Naive B cell (primary cell): ENCODE data around the gene XKRX. TPM values are rescaled to one million over a fixed set of nuclear protein-coding genes. Genes with fewer than 3 reads are reported as not detected.
A peak's percentile ranks its signal among the peaks of the same experiment; 100 is the strongest.

ENCODE experiments used
- ATAC-seq, 2 donors: fragments of 150-1000 bp; cut with Tn5 transposase; 2 replicates each; pipeline ENCODE4 v1.10.0; 2021; ENCODE audit warnings: low read depth in 2 of 2, mild to moderate bottlenecking in 2 of 2, moderate library complexity in 2 of 2
- DNase-seq: peaks from one replicate; pipeline ENCODE4 v3.0.0; 2022
- H3K27ac Mint-ChIP-seq, 6 donors: one replicate each; pipeline ENCODE4 v1.8.0; 2020 to 2022; ENCODE audit warnings: mild to moderate bottlenecking in 6 of 6, mixed read lengths in 6 of 6, moderate library complexity in 5 of 6, inconsistent platforms in 2 of 6
- H3K27me3 Mint-ChIP-seq, 3 donors: one replicate each; pipeline ENCODE4 v1.8.0; 2021 to 2022; ENCODE audit warnings: mixed read lengths in 3 of 3, mild to moderate bottlenecking in 1 of 3
- H3K36me3 Mint-ChIP-seq, 2 donors: one replicate each; pipeline ENCODE4 v1.8.0; 2020 to 2022; ENCODE audit warnings: mixed read lengths in 2 of 2, inconsistent platforms in 1 of 2, mild to moderate bottlenecking in 1 of 2
- H3K4me1 Mint-ChIP-seq, 3 donors: one replicate each; pipeline ENCODE4 v1.8.0; 2020 to 2022; ENCODE audit warnings: mixed read lengths in 3 of 3, inconsistent platforms in 1 of 3, mild to moderate bottlenecking in 1 of 3, moderate library complexity in 1 of 3
- H3K4me3 Mint-ChIP-seq, 8 donors: one replicate each; pipeline ENCODE4 v1.8.0; 2020 to 2022; ENCODE audit warnings: mild to moderate bottlenecking in 8 of 8, mixed read lengths in 8 of 8, moderate library complexity in 8 of 8, inconsistent platforms in 2 of 8
- H3K9me3 Mint-ChIP-seq, 7 donors: one replicate each; pipeline ENCODE4 v1.8.0; 2020 to 2022; ENCODE audit warnings: mixed read lengths in 7 of 7, mild to moderate bottlenecking in 5 of 7, inconsistent platforms in 2 of 7, moderate library complexity in 1 of 7
- polyA plus RNA-seq, 6 donors: library from polyadenylated mRNA; unstranded; fragments of 300-500 nt; fragmentation: Illumina TruSeq; gene quantifications; one replicate each; pipeline ENCODE4 v1.2.3, GENCODE V29; 2021; ENCODE audit warnings: low read depth in 6 of 6

Gene XKRX
- polyA plus RNA-seq, 6 donors from 2014 or later: 1.5 to 2.8 (median 2.3) TPM

- peaks cover 4 to 20% (median 10%) of the 10 kb centered on the region in 7 donors for H3K9me3 Mint-ChIP-seq
- ATAC-seq (peak; percentile 26 to 27), DNase-seq (peak; percentile 6)
- no peaks in the 10 kb centered on the region for H3K27me3 Mint-ChIP-seq
- peaks cover 0 to 15% of the 10 kb centered on the region in 2 donors for H3K36me3 Mint-ChIP-seq
- H3K4me1 Mint-ChIP-seq: peaks cover 25 to 34% (median 29%) of the 10 kb centered on the region in 3 donors
- H3K4me3 Mint-ChIP-seq: peak overlapping the region in 5 of 8 donors; percentile 42 to 67 (median 52)
- peak overlapping the region; percentile 27 to 88 (median 68) for H3K27ac Mint-ChIP-seq
Measured at GRCh38 chrX:100931925-100932285, 3.2 kb upstream of the XKRX start.

GRCh38 chrX:100931218-100931924, 2.7 kb upstream of the XKRX start:
- Mint-ChIP-seq H3K4me3 (peak overlapping the region; percentile 42 to 78 (median 66)), H3K27me3 (no peaks in the 10 kb centered on the region), H3K9me3 (peaks cover 4 to 20% (median 10%) of the 10 kb centered on the region in 7 donors), H3K36me3 (peaks cover 0 to 15% of the 10 kb centered on the region in 2 donors), H3K4me1 (peaks cover 29 to 36% (median 30%) of the 10 kb centered on the region in 3 donors), H3K27ac (peak overlapping the region; percentile 27 to 95 (median 84))
- ATAC-seq (peak; percentile 42 to 48), DNase-seq (peak; percentile 14)

- Mint-ChIP-seq H3K4me1 (peaks cover 24 to 34% (median 33%) of the 10 kb centered on the region in 3 donors), H3K4me3 (peak overlapping the region in 7 of 8 donors; percentile 5 to 94 (median 62)), H3K27ac (no peak overlapping the region), H3K27me3 (no peaks in the 10 kb centered on the region), H3K9me3 (peaks cover 4 to 10% (median 4%) of the 10 kb centered on the region in 7 donors), H3K36me3 (peaks cover 0 to 6% of the 10 kb centered on the region in 2 donors)
- DNase-seq (no peak), ATAC-seq (no peak)
Measured at GRCh38 chrX:100926453-100926852, 2.3 kb downstream of the XKRX start.

GRCh38 chrX:100924375-100924774, 4.3 kb downstream of the XKRX start:
- Mint-ChIP-seq H3K27me3 (no peaks in the 10 kb centered on the region), H3K9me3 (peaks cover 0 to 2% (median 0%) of the 10 kb centered on the region in 7 donors), H3K4me3 (no peak overlapping the region), H3K4me1 (peaks cover 14 to 20% (median 20%) of the 10 kb centered on the region in 3 donors), H3K36me3 (no peaks in the 10 kb centered on the region), H3K27ac (peak overlapping the region in 1 of 6 donors; percentile 8)
- DNase-seq (no peak), ATAC-seq (no peak)

DNA sequence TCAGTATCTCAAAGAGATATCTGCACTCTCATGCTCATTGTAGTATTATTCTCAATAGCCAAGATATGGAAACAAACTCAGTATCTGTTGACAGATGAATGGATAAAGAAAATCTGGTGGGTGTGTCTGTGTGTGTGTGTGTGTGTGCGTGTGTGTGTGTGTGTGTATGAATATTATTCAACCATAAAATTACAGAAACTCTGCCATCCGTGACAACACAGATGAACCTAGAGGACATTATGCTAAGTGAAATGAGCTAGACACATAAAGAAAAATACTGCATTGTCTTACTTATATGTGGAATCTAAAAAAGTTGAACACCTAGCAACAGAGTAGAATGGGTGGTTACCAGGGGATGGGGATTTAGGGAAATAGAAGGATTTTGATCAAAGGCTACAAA, 13.2 kb downstream of the XKRX start:
- peak overlapping the region in 2 of 6 donors; percentile 3 to 45 for H3K27ac Mint-ChIP-seq
- H3K27me3 Mint-ChIP-seq: no peaks in the 10 kb centered on the region
- H3K4me3 Mint-ChIP-seq: peak overlapping the region in 1 of 8 donors; percentile 25
- DNase-seq (no peak), ATAC-seq (no peak)
- H3K36me3 Mint-ChIP-seq: peaks cover 3 to 14% of the 10 kb centered on the region in 2 donors
- peaks cover 0 to 2% (median 0%) of the 10 kb centered on the region in 7 donors for H3K9me3 Mint-ChIP-seq
- H3K4me1 Mint-ChIP-seq: peaks cover 0 to 10% (median 4%) of the 10 kb centered on the region in 3 donors

DNA sequence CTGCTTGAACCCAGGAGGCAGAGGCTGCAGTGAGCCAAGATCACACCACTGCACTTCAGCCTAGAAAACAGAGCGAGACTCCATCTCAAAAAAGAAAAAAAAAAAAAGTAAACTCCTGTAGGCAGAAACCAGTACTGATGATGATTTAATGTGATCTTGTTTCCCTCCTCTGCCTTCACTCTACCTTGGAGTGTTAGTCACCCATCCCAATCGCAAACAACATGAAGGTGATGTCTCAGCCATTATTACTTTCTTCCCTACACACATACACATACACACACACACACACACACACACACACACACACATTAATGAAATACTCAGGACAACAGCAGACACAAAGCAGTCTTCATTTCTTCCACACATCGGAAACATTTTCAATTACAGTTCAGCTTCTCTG, 15.6 kb downstream of the XKRX start:
- no peak for DNase-seq
- Mint-ChIP-seq H3K36me3 (peaks cover 3 to 14% of the 10 kb centered on the region in 2 donors), H3K27me3 (no peaks in the 10 kb centered on the region), H3K4me1 (peaks cover 0 to 12% (median 7%) of the 10 kb centered on the region in 3 donors), H3K4me3 (no peak overlapping the region), H3K9me3 (peaks cover 0 to 2% (median 0%) of the 10 kb centered on the region in 7 donors), H3K27ac (peak overlapping the region in 1 of 6 donors; percentile 42)
- no peak for ATAC-seq

DNA sequence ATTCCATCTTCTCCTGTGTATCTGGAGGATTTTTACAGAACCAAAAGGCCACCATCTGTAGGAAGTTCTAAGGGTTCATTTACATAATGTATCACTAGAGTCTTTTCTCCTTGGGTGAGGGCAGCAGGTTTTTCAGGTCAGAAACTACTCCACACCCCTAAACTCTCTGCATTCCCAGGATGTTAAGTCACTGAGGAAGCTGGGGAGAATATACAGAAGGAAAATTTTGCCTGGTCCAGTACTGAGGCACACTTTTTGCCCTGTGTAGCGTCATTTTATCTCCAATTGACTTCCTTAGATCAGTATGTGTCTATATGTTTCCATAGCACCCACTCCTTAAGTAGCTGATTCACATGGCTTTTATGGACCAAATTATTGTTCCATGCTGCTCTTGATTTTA, 17.0 kb downstream of the XKRX start:
- H3K27me3 Mint-ChIP-seq: no peaks in the 10 kb centered on the region
- peaks cover 0 to 2% (median 0%) of the 10 kb centered on the region in 7 donors for H3K9me3 Mint-ChIP-seq
- DNase-seq: no peak
- peak overlapping the region in 1 of 6 donors; percentile 33 for H3K27ac Mint-ChIP-seq
- peaks cover 2 to 17% (median 14%) of the 10 kb centered on the region in 3 donors for H3K4me1 Mint-ChIP-seq
- ATAC-seq: no peak
- no peak overlapping the region for H3K4me3 Mint-ChIP-seq
- peaks cover 3 to 14% of the 10 kb centered on the region in 2 donors for H3K36me3 Mint-ChIP-seq

- peak overlapping the region in 6 of 8 donors; percentile 4 to 66 (median 52) for H3K4me3 Mint-ChIP-seq
- peaks cover 0 to 11% (median 8%) of the 10 kb centered on the region in 7 donors for H3K9me3 Mint-ChIP-seq
Measured at GRCh38 chrX:100905620-100906019, 23.1 kb downstream of the XKRX start.

DNA sequence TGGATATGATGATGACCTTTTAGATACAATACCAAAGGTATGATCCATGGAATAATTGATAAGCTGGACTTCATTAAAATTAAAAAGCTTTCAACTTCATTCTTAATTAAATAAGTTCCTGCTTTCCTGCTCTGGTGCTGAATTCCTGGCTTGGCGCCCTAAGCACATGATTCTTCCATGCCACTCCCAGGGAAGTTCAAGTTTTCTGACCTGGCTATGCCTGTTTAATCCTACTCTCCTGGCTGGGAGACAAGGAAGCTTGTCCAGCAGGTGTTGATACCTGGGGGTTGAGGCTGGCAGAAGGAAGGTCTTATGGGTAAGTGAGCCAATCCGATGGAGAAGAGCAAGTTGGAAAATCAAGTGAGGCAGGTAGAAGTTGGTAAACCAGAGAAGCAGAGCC, 24.3 kb downstream of the XKRX start:
- H3K9me3 Mint-ChIP-seq: peaks cover 0 to 11% (median 8%) of the 10 kb centered on the region in 7 donors
- H3K4me1 Mint-ChIP-seq: peaks cover 8 to 28% (median 24%) of the 10 kb centered on the region in 3 donors
- H3K27me3 Mint-ChIP-seq: no peaks in the 10 kb centered on the region
- peak overlapping the region in 2 of 6 donors; percentile 41 to 86 for H3K27ac Mint-ChIP-seq
- ATAC-seq (no peak), DNase-seq (no peak)
- H3K36me3 Mint-ChIP-seq: no peaks in the 10 kb centered on the region
- H3K4me3 Mint-ChIP-seq: peak overlapping the region in 2 of 8 donors; percentile 49 to 50

More at GRCh38 chrX:100905620-100906019, 23.1 kb downstream of the XKRX start:
- Mint-ChIP-seq H3K36me3 (no peaks in the 10 kb centered on the region), H3K27me3 (no peaks in the 10 kb centered on the region), H3K27ac (peak overlapping the region in 2 of 6 donors; percentile 41 to 62), H3K4me1 (peaks cover 8 to 27% (median 26%) of the 10 kb centered on the region in 3 donors)
- DNase-seq (no peak), ATAC-seq (no peak)

GRCh38 chrX:100895365-100896075, 33.2 kb downstream of the XKRX start:
- DNase-seq (peak; percentile 14), ATAC-seq (peak in 1 of 2 donors; percentile 43)
- peak overlapping the region in 1 of 6 donors; percentile 50 for H3K27ac Mint-ChIP-seq
- H3K4me3 Mint-ChIP-seq: no peak overlapping the region
- H3K27me3 Mint-ChIP-seq: no peaks in the 10 kb centered on the region
- H3K9me3 Mint-ChIP-seq: no peaks in the 10 kb centered on the region
- peaks cover 0 to 24% (median 15%) of the 10 kb centered on the region in 3 donors for H3K4me1 Mint-ChIP-seq
- H3K36me3 Mint-ChIP-seq: no peaks in the 10 kb centered on the region

DNA sequence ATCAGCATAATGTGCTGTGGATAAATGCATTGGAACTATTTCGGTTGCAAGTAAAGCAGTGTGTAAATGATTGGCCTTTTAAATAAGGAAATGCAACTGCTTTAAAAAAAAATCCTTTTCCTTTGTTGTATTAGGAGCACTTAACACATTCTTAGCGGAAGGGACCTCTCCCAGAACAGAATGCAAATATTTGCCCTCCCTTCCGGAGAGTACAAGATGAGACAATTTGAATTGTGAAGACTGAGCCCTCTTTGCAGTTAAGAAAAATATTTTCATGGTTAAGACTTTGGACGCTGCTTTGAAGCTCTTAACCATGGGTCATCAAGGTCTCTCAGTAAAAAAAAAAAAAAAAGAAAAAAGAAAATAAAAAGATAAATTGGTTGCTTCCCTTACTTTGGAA, 45.1 kb downstream of the XKRX start:
- no peak overlapping the region for H3K27ac Mint-ChIP-seq
- peaks cover 0 to 7% of the 10 kb centered on the region in 2 donors for H3K36me3 Mint-ChIP-seq
- H3K4me1 Mint-ChIP-seq: no peaks in the 10 kb centered on the region
- no peak for DNase-seq
- H3K27me3 Mint-ChIP-seq: peaks cover 0 to 15% (median 6%) of the 10 kb centered on the region in 3 donors
- H3K9me3 Mint-ChIP-seq: peaks cover 0 to 5% (median 0%) of the 10 kb centered on the region in 7 donors
- no peak overlapping the region for H3K4me3 Mint-ChIP-seq
- ATAC-seq: no peak

- H3K27ac Mint-ChIP-seq: no peak overlapping the region
- H3K9me3 Mint-ChIP-seq: peaks cover 0 to 5% (median 0%) of the 10 kb centered on the region in 7 donors
- ATAC-seq (no peak), DNase-seq (no peak)
- no peaks in the 10 kb centered on the region for H3K4me1 Mint-ChIP-seq
- no peak overlapping the region for H3K4me3 Mint-ChIP-seq
- peaks cover 0 to 6% (median 3%) of the 10 kb centered on the region in 3 donors for H3K27me3 Mint-ChIP-seq
- no peaks in the 10 kb centered on the region for H3K36me3 Mint-ChIP-seq
Measured at GRCh38 chrX:100880368-100880767, 48.3 kb downstream of the XKRX start.

- Mint-ChIP-seq H3K27me3 (peaks cover 0 to 8% (median 6%) of the 10 kb centered on the region in 3 donors), H3K4me3 (peak within 1 kb of the TSS in 1 of 8 donors; percentile 29), H3K9me3 (peaks cover 0 to 2% (median 0%) of the 10 kb centered on the region in 7 donors), H3K4me1 (no peaks in the 10 kb centered on the region), H3K27ac (peak within 1 kb of the TSS in 1 of 6 donors; percentile 9), H3K36me3 (no peaks in the 10 kb centered on the region)
- no peak for DNase-seq
- ATAC-seq: no peak
Measured at GRCh38 chrX:100874325-100874724, 54.4 kb downstream of the XKRX start, which contains the start of gene NOX1. NOX1 (minus strand) TSS chrX:100874359; CDS start chrX:100874139, 220 bp downstream.
